Left lobe of liver (tissue), 2 donors: ENCODE data around the gene KRTAP10-12. TPM values are rescaled to one million over a fixed set of nuclear protein-coding genes. Genes with fewer than 3 reads are reported as not detected.
A peak's percentile ranks its signal among the peaks of the same experiment; 100 is the strongest.

Source experiments
- ATAC-seq: fragments of 200-7000 bp; cut with Tn5 transposase; one replicate; pipeline ENCODE4 v1.9.1; 2020; ENCODE audit warnings: mild to moderate bottlenecking, moderate library complexity
- DNase-seq: peaks from one replicate; pipeline ENCODE4 v3.0.0-alpha.2; 2020; ENCODE audit warnings: low spot score
- total RNA-seq: library from RNA; stranded (reverse); gene quantifications from one replicate; pipeline ENCODE4 v1.2.1, GENCODE V29; 2021
- donor health status: DM: no; HTN: no; CAD: no; lungs with moderate emphysema.
- donor health status: DM: no; HTN: yes; CAD: no.

The KRTAP10-12 gene
- total RNA-seq, 1 donor from 2014 or later = not detected

- ATAC-seq (no peak), DNase-seq (peak; percentile 29)
Observed at GRCh38 chr21:44710756-44711326, 13.9 kb downstream of the KRTAP10-12 start.

GRCh38 chr21:44711327-44712202, 14.6 kb downstream of the KRTAP10-12 start, which contains the start of gene TSPEAR:
TSS of gene TSPEAR (minus strand) at chr21:44711572. CDS start at chr21:44711514, 58 bp downstream.
- ATAC-seq (no peak), DNase-seq (peak; percentile 38)

GRCh38 chr21:44712203-44713028, 15.4 kb downstream of the KRTAP10-12 start:
- no peak for ATAC-seq
- peak; percentile 24 for DNase-seq

- DNase-seq (peak; percentile 33), ATAC-seq (no peak)
Observed at GRCh38 chr21:44713130-44713529, 16.2 kb downstream of the KRTAP10-12 start.

- DNase-seq (peak; percentile 16), ATAC-seq (no peak)
Observed at GRCh38 chr21:44713846-44714245, 16.9 kb downstream of the KRTAP10-12 start.

GRCh38 chr21:44714905-44715304, 17.9 kb downstream of the KRTAP10-12 start:
- DNase-seq (peak; percentile 8), ATAC-seq (no peak)

- DNase-seq (no peak), ATAC-seq (no peak)
Observed at GRCh38 chr21:44716984-44717383, 20.0 kb downstream of the KRTAP10-12 start.

GRCh38 chr21:44718093-44718492, 21.1 kb downstream of the KRTAP10-12 start:
- DNase-seq = no peak
- no peak for ATAC-seq

GRCh38 chr21:44718571-44718970, 21.6 kb downstream of the KRTAP10-12 start:
- ATAC-seq = no peak
- DNase-seq = no peak

GRCh38 chr21:44720170-44720569, 23.2 kb downstream of the KRTAP10-12 start:
- DNase-seq = no peak
- ATAC-seq = no peak

GRCh38 chr21:44722731-44723130, 25.8 kb downstream of the KRTAP10-12 start:
- ATAC-seq (no peak), DNase-seq (no peak)

GRCh38 chr21:44723177-44724131, 26.5 kb downstream of the KRTAP10-12 start:
- DNase-seq (no peak), ATAC-seq (no peak)

- DNase-seq (no peak), ATAC-seq (no peak)
Observed at GRCh38 chr21:44724196-44724595, 27.2 kb downstream of the KRTAP10-12 start.

GRCh38 chr21:44724926-44725325, 28.0 kb downstream of the KRTAP10-12 start:
- ATAC-seq = no peak
- DNase-seq = no peak

GRCh38 chr21:44726826-44727225, 29.9 kb downstream of the KRTAP10-12 start:
- ATAC-seq (no peak), DNase-seq (no peak)

- DNase-seq (no peak), ATAC-seq (no peak)
Observed at GRCh38 chr21:44727321-44727720, 30.3 kb downstream of the KRTAP10-12 start.

- ATAC-seq (no peak), DNase-seq (no peak)
Observed at GRCh38 chr21:44727757-44728156, 30.8 kb downstream of the KRTAP10-12 start.

GRCh38 chr21:44728716-44729115, 31.7 kb downstream of the KRTAP10-12 start:
- no peak for ATAC-seq
- DNase-seq = no peak

- ATAC-seq (no peak), DNase-seq (no peak)
Observed at GRCh38 chr21:44729336-44730027, 32.5 kb downstream of the KRTAP10-12 start.

- DNase-seq (no peak), ATAC-seq (no peak)
Observed at GRCh38 chr21:44730028-44730395, 33.0 kb downstream of the KRTAP10-12 start.
